Measurements from ENCODE around the gene TBC1D24.
"Not testable (repeated sequence)": the region's sequence is repeated elsewhere in the genome, so short reads cannot be mapped to it uniquely, and the experiment has no call there.

The TBC1D24 gene

GRCh38 chr16:2529961-2530628 lies 55.2 kb downstream of the TBC1D24 start:
- no peak for DNase-seq (ENCODE audit: extremely low read depth, low read depth)
- TF ChIP-seq CTCF (IDR thresholded peaks at IDR 0.05; ENCODE audit: low read depth, low read length): no peak

- DNase-seq (ENCODE audit: extremely low read depth, low read depth): no peak
- TF ChIP-seq CTCF (IDR thresholded peaks at IDR 0.05; ENCODE audit: low read depth, low read length): no peak
These were observed 55.8 kb downstream of the TBC1D24 start for GRCh38 chr16:2530629-2531318.

GRCh38 chr16:2531371-2531695 lies 56.4 kb downstream of the TBC1D24 start, which contains the start of gene CEMP1:
Gene CEMP1, minus strand, starts transcription at chr16:2531408. Its CDS starts 335 bp downstream, at chr16:2531073.
- TF ChIP-seq CTCF (IDR thresholded peaks at IDR 0.05; ENCODE audit: low read depth, low read length): no peak
- no peak for DNase-seq (ENCODE audit: extremely low read depth, low read depth)

GRCh38 chr16:2531696-2532493 lies 57.0 kb downstream of the TBC1D24 start:
- no peak for TF ChIP-seq CTCF (IDR thresholded peaks at IDR 0.05; ENCODE audit: low read depth, low read length)
- DNase-seq (ENCODE audit: extremely low read depth, low read depth): peak; percentile 90

- no peak for TF ChIP-seq CTCF (IDR thresholded peaks at IDR 0.05; ENCODE audit: low read depth, low read length)
- DNase-seq (ENCODE audit: extremely low read depth, low read depth): no peak
These were observed 57.7 kb downstream of the TBC1D24 start for GRCh38 chr16:2532494-2533141.

GRCh38 chr16:2533142-2533755 lies 58.3 kb downstream of the TBC1D24 start:
- DNase-seq (ENCODE audit: extremely low read depth, low read depth): not testable (repeated sequence)

- DNase-seq (ENCODE audit: extremely low read depth, low read depth): no peak
- no peak for TF ChIP-seq CTCF (IDR thresholded peaks at IDR 0.05; ENCODE audit: low read depth, low read length)
These were observed 59.0 kb downstream of the TBC1D24 start for GRCh38 chr16:2533912-2534311.

- DNase-seq (ENCODE audit: extremely low read depth, low read depth): not testable (repeated sequence)
These were observed 59.4 kb downstream of the TBC1D24 start for GRCh38 chr16:2534335-2534734.
